ENCODE measurements around the gene TBCD.
A peak's percentile ranks its signal among the peaks of the same experiment; 100 is the strongest.
"Not testable (repeated sequence)": the region's sequence is repeated elsewhere in the genome, so short reads cannot be mapped to it uniquely, and the experiment has no call there.

TBCD gene

DNA sequence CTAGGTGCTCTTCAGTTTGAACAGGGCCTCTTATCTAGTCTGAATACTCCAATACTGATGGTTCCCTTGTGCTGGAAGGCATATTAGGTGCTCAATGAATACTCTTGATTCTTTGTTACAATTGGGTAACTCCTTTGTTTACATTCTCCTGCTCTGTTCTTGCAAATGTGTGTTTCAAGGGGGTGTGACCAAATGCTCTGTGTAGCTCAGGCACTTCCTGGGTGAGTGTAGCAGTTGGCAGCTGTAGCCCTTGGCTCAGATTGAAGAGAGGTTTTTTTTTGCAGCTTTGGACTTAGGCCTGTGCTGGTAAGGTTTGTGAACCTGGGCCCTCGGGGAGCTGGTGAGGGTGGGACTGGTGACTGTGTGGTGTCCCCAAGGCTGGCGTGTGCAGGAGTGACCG lies 20.2 kb downstream of the TBCD start:
- H3K4me3 ChIP-seq (ENCODE audit: low read depth, low read length): no peak overlapping the region
- TF ChIP-seq, protein P1, sequence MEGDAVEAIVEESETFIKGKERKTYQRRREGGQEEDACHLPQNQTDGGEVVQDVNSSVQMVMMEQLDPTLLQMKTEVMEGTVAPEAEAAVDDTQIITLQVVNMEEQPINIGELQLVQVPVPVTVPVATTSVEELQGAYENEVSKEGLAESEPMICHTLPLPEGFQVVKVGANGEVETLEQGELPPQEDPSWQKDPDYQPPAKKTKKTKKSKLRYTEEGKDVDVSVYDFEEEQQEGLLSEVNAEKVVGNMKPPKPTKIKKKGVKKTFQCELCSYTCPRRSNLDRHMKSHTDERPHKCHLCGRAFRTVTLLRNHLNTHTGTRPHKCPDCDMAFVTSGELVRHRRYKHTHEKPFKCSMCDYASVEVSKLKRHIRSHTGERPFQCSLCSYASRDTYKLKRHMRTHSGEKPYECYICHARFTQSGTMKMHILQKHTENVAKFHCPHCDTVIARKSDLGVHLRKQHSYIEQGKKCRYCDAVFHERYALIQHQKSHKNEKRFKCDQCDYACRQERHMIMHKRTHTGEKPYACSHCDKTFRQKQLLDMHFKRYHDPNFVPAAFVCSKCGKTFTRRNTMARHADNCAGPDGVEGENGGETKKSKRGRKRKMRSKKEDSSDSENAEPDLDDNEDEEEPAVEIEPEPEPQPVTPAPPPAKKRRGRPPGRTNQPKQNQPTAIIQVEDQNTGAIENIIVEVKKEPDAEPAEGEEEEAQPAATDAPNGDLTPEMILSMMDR (IDR thresholded peaks at IDR 0.05; ENCODE audit: low read depth, low read length, missing control alignments): no peak
- no peak for DNase-seq (ENCODE audit: low read depth)

DNA sequence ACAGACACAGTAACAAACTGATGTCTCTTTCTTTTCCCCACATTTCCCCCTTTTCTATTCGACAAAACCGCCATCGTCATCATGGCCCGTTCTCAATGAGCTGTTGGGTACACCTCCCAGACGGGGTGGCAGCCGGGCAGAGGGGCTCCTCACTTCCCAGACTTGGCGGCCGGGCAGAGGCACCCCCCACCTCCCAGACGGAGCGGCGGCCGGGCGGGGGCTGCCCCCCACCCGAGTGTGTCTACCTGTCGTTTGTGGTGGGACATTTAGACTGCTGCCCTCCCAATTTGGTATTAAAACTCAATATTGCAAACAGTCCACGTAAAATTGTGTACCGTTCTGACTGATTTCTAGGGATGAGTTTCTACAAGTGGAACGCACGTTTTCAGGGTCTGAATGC lies 22.6 kb downstream of the TBCD start:
- not testable (repeated sequence) for DNase-seq (ENCODE audit: low read depth)

DNA sequence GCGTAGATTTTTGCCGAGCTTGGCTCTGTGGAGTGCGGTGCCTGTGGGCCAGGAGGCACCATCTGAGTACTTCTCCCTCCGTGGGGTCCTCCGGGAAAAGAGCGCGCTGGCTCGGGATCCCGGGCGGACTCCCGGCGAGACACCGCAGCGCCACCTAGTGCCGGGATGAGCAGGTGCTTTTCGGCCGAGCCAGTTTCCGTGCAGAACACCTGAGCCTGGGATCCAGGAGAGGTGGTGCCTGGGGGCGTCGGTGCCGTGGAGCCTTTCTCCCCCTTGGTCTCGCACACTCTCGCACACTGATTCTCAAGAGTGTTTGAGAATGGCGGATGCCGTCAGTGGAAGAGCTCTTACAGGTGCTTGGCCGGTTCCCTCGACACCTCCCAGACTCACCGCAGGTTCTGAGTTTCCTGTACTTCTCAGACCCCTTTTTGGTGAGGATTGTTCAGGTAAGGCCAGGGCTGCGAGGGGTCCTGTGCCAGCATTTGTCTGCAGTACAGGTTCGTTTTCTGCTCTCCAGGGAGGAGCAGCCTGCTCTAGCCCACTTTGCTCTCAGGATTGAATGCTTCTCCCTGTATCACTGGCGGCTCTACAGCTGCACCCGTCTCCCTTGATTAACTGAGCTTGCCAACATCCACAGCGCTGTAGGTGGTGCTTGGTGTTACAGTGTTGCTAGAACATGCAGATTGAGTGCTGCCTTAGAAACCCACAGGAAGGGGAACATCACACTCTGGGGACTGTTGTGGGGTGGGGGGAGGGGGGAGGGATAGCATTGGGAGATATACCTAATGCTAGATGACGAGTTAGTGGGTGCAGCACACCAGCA lies 23.3 kb downstream of the TBCD start:
- no peak for DNase-seq (ENCODE audit: low read depth)
- TF ChIP-seq, protein P1 (IDR thresholded peaks at IDR 0.05; ENCODE audit: low read depth, low read length, missing control alignments): peak; percentile 72
- no peak overlapping the region for H3K4me3 ChIP-seq (ENCODE audit: low read depth, low read length)

More for the DNA sequence above, 22.6 kb downstream of the TBCD start:
- H3K4me3 ChIP-seq (ENCODE audit: low read depth, low read length): not testable (repeated sequence)

DNA sequence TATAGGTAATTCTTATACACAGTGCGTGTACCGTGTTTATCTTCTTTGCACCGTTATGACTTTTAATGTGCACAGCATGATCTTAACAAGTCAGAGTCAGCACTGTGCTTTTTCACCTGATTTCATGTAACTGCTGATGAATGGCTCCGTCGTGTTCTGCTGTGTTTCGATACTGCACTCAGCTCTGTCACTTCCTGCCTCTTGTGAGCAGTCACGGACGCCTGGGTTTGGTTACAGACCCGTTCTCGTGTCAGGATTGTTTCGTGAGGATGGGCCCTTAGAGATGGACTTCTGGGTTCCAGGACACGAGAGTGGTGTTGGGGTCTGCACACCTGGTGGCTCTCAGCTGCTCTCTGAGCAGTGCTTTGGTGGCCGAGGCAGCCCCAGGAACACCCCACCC lies 24.6 kb downstream of the TBCD start:
- TF ChIP-seq, protein P1 (IDR thresholded peaks at IDR 0.05; ENCODE audit: low read depth, low read length, missing control alignments): no peak
- no peak for DNase-seq (ENCODE audit: low read depth)
- H3K4me3 ChIP-seq (ENCODE audit: low read depth, low read length): no peak overlapping the region

DNA sequence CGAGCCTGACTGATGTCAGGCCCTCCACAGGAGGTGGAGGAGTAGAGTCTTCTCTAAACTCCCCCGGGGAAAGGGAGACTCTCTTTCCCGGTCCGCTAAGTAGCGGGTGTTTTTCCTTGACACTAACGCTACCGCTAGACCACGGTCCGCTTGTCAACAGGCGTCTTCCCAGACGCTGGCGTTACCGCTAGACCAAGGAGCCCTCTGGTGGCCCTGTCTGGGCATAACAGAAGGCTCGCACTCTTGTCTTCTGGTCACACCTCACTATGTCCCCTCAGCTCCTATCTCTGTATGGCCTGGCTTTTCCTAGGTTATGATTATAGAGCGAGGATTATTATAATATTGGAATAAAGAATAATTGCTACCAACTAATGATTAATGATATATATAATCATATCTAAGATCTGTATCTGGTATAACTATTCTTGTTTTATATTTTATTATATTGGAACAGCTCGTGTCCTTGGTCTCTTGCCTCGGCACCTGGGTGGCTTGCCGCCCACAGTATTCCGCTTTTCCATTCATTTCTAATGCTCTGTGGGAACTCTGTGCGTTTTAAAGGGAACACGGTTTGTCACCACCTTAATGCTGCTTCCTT lies 26.0 kb downstream of the TBCD start:
- TF ChIP-seq, protein P1 (IDR thresholded peaks at IDR 0.05; ENCODE audit: low read depth, low read length, missing control alignments): peak; percentile 22
- not testable (repeated sequence) for H3K4me3 ChIP-seq (ENCODE audit: low read depth, low read length); DNase-seq (ENCODE audit: low read depth)

DNA sequence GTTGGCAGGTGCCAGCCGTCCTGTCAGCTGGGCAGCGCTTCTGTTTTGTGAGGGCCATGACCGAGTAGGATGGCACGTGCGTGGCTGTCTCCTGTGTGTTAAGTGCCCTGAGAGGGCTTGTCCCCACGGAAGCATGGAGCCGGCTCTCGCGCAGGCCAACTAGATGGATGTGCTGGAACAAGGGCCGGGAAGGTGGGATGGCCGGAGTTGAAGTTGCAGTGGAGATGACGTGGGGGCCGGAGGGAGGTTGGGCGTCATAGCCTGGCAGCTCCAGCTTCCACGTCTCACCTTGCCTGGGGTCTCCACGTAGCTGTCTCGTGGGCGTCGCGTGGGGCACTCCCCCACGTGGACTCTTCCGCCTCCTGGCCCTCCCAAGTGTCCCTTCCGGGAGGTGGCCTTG lies 27.7 kb downstream of the TBCD start:
- DNase-seq (ENCODE audit: low read depth): no peak
- TF ChIP-seq, protein P1 (IDR thresholded peaks at IDR 0.05; ENCODE audit: low read depth, low read length, missing control alignments): no peak
- no peak overlapping the region for H3K4me3 ChIP-seq (ENCODE audit: low read depth, low read length)

DNA sequence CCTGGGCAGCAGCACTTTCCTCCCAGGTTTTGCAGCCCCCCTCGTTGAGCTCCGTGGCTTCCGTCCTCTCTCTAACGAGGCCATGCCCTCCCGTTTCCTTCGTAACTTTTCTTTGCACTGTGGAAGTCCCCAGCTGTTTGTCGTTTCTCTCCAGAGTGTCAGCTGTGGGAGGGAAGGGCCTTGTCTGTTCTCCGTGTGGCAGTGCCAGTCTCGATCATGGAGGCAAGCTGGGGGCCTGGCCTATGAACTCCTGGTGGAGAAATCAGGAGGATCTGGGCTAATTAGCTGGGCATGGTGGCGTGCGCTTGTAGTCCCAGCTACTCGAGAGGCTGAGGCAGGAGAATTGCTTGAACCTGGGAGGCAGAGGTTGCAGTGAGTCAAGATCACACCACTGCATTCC lies 28.3 kb downstream of the TBCD start:
- TF ChIP-seq, protein P1 (IDR thresholded peaks at IDR 0.05; ENCODE audit: low read depth, low read length, missing control alignments): no peak
- no peak overlapping the region for H3K4me3 ChIP-seq (ENCODE audit: low read depth, low read length)
- no peak for DNase-seq (ENCODE audit: low read depth)

Data from GM12864 (cell line).